Gastrocnemius medialis (tissue), 4 donors: Measurements from ENCODE around the gene SLC39A3.

Source experiments
- CTCF ChIP-seq, 5 experiments: fragments of 450-650 bp in 3 of 5; fragments of 200-600 bp in 2 of 5; sonication (generic) in 2 of 5; IDR thresholded peaks in 4 of 5; conservative IDR thresholded peaks in 1 of 5; 1 replicate in 4 of 5; 2 replicates in 1 of 5; pipeline ENCODE4 v1.5.1; 2016 to 2019; ENCODE audit warnings: antibody characterized with exemption in 5 of 5, mild to moderate bottlenecking in 3 of 5, moderate library complexity in 3 of 5
- POLR2A ChIP-seq, 2 donors: fragments of 450-650 bp; IDR thresholded peaks; one replicate each; pipeline ENCODE4 v1.6.1; 2017; ENCODE audit warnings: antibody characterized with exemption in 2 of 2, mild to moderate bottlenecking in 2 of 2, moderate library complexity in 2 of 2

- no peak for TF ChIP-seq CTCF (IDR thresholded peaks at IDR 0.05 in 4 of 5, conservative IDR thresholded peaks at IDR 0.05 in 1 of 5)
- no peak for TF ChIP-seq POLR2A (IDR thresholded peaks at IDR 0.05)
Measured at GRCh38 chr19:2744113-2744512, 4.3 kb upstream of the SLC39A3 start.
